Epithelial cell of proximal tubule (primary cell): ENCODE results near the gene KCNJ18. TPM values are rescaled to one million over a fixed set of nuclear protein-coding genes. Genes with fewer than 3 reads are reported as not detected.
"Not testable (repeated sequence)": the region's sequence is repeated elsewhere in the genome, so short reads cannot be mapped to it uniquely, and the experiment has no call there.

ENCODE experiments used
- DNase-seq: peaks from one replicate; pipeline ENCODE4 v3.0.0-alpha.2; 2011; ENCODE audit warnings: low read depth
- H3K4me3 ChIP-seq: 2 replicates; pipeline ENCODE4 v1.5.1; 2011; ENCODE audit warnings: low read depth, mild to moderate bottlenecking, low read length
- CTCF ChIP-seq: conservative IDR thresholded peaks from 2 replicates; pipeline ENCODE4 v1.5.1; 2012; ENCODE audit warnings: low read depth, mild to moderate bottlenecking, low read length
- total RNA-seq: library from RNA; depleted of rRNA; stranded (reverse); fragments of >200 nt; gene quantifications from 2 replicates; pipeline ENCODE4 v1.2.3, GENCODE V29; 2015

The KCNJ18 gene
- total RNA-seq, 1 donor from 2014 or later = not detected

DNA sequence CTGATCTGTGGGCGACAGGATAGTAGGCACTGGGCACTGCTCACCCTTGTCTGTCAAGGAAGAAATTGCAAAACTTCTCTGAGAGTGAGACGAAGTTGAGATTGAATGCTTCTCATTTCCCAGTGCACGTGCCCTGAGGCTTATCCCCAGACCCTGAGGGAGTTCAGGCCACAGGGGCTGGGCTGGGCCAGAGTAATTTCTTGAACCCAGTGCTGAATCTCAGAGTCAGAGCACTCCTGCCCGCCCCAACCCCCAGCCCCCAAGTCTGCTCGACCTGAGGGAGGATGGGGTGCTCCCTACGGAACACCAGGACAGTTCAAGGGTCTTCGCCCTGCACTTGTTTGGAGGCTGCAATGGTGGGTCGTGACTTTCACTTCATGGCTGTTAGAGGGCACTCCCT is 17.7 kb downstream of the KCNJ18 start:
- DNase-seq, H3K4me3 ChIP-seq: not testable (repeated sequence)

DNA sequence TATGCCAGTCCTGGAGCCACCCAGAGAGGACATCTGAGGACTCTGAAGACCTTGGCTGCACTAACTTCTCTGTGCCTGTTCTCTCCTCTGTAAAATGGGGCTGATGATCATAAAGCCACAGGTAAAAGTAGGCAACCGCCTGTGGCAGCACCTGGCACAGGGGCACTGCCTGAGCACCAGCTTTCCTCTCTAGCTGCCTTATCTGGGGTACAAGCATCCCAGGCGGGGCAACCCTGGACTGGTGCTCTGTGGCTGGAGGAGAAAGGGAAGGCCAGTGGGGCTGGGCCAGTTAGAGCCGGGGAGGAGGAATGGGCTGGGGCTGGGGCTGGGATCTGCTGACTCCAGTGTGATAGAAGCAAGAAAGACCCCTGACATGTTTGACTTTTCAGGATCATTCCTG is 18.2 kb downstream of the KCNJ18 start:
- H3K4me3 ChIP-seq, DNase-seq: not testable (repeated sequence)

DNA sequence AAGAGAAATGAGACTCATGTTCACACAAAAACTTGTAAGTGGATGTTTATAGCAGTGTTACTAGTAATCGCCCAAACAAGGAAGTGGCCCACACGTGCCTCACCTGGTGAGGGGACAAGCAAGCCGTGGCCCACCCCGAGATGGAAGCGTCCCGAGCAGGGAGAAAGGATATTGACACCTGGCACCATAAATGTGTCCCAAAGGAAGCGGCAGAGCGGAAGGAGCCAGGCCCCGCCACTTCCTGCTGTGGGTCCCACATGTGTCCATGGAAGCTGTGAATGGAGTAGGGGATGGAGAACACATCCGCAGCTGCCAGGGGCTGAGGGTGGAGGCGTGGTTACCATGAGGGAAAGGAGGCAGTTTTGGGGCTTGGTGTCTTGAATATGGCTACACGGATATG is 18.9 kb downstream of the KCNJ18 start:
- TF ChIP-seq CTCF = no peak
- DNase-seq = no peak
- H3K4me3 ChIP-seq = no peak overlapping the region

DNA sequence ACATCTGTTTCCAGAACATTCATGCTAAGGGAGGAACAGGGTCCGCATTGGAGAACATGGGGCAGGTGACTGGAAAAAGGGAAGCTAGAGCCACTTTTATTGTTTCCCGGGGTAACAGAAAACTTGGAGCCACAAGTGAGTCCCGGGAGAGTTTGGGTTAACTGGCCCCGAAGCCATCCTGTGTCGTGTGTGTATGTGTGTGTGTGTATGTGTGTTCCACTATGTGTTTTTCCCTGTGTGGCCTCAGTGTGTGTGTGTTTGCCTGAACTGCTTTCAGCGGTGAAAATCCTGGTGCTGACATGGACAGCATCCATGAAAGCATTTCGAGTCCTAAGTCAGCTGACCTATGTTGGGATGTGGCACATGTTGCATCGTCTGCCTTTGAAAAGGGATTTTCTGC is 20.7 kb downstream of the KCNJ18 start:
- H3K4me3 ChIP-seq, DNase-seq: not testable (repeated sequence)

- H3K4me3 ChIP-seq = not testable (repeated sequence)
These were observed 21.3 kb downstream of the KCNJ18 start for GRCh38 chr17:21713631-21714030.

DNA sequence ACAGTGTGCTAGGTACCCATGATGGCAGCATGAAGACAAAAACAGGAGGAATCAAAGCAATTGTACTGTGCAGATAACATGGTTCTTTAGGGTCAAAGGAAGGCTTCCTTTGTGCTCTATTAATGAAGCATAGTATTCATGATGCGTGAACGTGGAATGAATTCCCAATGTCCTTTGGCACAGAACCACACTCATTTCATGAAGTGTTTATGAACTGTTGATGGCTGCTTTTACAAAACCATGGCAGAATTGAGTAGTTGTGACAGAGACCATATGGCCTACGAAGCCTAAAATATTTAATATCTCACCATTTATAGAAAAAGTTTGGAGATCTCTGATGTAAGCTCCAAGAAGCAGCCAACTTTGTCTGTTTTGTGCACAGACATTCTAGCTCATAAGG is 22.4 kb downstream of the KCNJ18 start:
- not testable (repeated sequence) for DNase-seq, H3K4me3 ChIP-seq

More at GRCh38 chr17:21713631-21714030, 21.3 kb downstream of the KCNJ18 start:
- DNase-seq = not testable (repeated sequence)

- not testable (repeated sequence) for H3K4me3 ChIP-seq, DNase-seq
These were observed 23.6 kb downstream of the KCNJ18 start for GRCh38 chr17:21715877-21716276.

- DNase-seq, H3K4me3 ChIP-seq: not testable (repeated sequence)
These were observed 26.6 kb downstream of the KCNJ18 start for GRCh38 chr17:21718971-21719370.

- not testable (repeated sequence) for DNase-seq, H3K4me3 ChIP-seq
These were observed 27.3 kb downstream of the KCNJ18 start for GRCh38 chr17:21719511-21720226.

DNA sequence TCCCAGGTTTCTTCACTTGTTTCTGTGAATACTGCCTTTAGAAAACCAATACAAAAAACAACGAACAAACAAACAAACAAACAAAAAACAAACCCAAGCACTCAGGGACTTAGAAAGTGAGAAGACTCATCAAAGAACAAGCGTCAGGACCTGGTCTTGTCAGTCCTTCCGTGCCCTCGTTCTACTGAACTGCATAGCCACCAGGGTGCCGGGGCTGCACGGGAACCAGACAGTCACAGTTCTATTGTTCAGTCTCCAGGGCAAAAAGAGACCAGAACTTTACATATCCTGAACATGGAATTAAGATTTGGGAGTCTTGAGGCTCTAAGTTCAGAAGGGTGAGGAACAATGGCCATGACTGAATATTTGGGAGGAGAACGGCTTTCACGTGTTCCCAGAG is 28.2 kb downstream of the KCNJ18 start:
- H3K4me3 ChIP-seq, DNase-seq: not testable (repeated sequence)

- not testable (repeated sequence) for H3K4me3 ChIP-seq, DNase-seq
These were observed 29.9 kb downstream of the KCNJ18 start for GRCh38 chr17:21722268-21722667.

- DNase-seq, H3K4me3 ChIP-seq: not testable (repeated sequence)
These were observed 32.1 kb downstream of the KCNJ18 start for GRCh38 chr17:21724216-21725006.

DNA sequence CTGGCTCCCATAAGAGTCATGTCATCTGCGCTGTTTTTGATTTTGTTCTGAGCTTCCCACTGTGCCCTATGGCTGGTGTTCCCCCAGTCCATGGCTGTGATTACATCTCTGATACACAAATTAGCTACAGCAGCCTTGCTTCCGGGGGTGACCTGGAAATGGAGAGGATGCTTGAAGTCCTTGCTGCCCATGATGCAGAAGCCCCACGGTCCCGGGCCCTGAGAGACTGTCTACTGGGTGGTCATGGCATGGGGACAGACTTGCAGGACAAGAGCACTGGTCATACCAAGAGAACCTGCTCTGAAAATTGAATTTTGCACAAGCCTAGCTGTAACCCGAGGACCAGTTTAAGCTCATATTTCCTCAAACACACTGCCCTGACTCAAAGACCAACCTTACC is 38.8 kb downstream of the KCNJ18 start:
- H3K4me3 ChIP-seq, DNase-seq: not testable (repeated sequence)

- DNase-seq, H3K4me3 ChIP-seq: not testable (repeated sequence)
These were observed 41.6 kb downstream of the KCNJ18 start for GRCh38 chr17:21733931-21734330.

- not testable (repeated sequence) for DNase-seq, H3K4me3 ChIP-seq
These were observed 43.5 kb downstream of the KCNJ18 start for GRCh38 chr17:21735814-21736213.

GRCh38 chr17:21737015-21737580 is 44.8 kb downstream of the KCNJ18 start:
- not testable (repeated sequence) for DNase-seq, H3K4me3 ChIP-seq

DNA sequence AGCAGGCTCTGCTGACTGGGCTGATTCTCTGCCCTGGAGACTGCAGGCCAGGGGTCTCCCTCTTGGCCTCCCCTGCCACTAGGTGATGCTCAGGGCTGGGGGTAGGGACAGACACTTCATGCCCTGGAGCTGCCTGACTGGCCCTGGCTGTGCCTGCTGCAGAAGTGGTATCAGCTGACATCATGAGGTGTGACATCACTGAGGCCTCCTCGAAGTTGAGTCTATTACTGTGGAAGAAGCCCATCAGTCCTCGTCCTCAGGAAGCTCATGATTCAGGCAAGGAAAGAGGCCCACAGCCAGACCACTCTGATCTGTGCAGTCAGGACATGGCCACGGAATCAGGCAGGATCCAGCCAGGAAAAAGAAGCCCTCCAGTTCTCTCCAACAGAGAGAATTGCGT is 45.9 kb downstream of the KCNJ18 start:
- not testable (repeated sequence) for H3K4me3 ChIP-seq, DNase-seq

DNA sequence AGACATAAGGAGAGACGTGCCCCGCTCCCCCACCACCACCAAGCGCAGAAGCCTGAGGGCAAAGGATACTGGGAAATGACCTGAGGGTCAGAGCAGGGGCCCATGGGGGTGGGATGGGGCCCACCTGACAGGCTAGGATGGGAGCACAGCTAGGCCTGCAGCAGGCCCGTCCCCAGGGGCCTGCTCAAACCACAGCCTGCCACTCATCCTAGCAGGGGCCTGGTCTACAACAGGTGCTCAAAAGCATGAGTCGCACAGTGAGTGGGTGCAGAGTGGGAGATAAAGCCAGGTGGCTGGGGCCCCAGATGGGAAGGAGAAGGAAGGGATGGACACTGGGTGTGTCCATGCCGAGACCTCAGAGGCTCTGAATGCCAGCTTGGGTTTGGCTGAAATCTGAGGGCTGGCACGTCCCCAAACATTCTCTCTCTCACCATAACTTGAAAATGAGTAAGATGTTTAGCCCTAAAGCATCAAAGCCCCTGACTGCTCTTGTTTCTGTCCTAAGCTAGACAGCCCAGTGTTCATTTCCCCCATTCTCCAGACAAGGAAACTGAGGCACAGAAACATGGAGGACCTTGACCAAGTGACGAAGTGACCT is 46.7 kb downstream of the KCNJ18 start:
- H3K4me3 ChIP-seq, DNase-seq: not testable (repeated sequence)
